Mesothelial cell of epicardium (in vitro differentiated cells): ENCODE data around the gene AUNIP. TPM values are rescaled to one million over a fixed set of nuclear protein-coding genes. Genes with fewer than 3 reads are reported as not detected.

Experiments
- DNase-seq, 2 experiments: peaks; one replicate each; pipeline ENCODE4 v3.0.0; 2021; ENCODE audit warnings: low spot score in 2 of 2; ENCODE audit not compliant: unreplicated experiment in 2 of 2
- H3K27ac Mint-ChIP-seq: 2 replicates; pipeline ENCODE4 v1.8.0; 2021; ENCODE audit warnings: mixed read lengths
- H3K27me3 Mint-ChIP-seq: 2 replicates; pipeline ENCODE4 v1.8.0; 2021; ENCODE audit warnings: low read depth, mixed read lengths
- H3K36me3 Mint-ChIP-seq: 2 replicates; pipeline ENCODE4 v1.8.0; 2021; ENCODE audit warnings: mixed read lengths
- H3K4me1 Mint-ChIP-seq: 2 replicates; pipeline ENCODE4 v1.8.0; 2021; ENCODE audit warnings: mixed read lengths
- H3K4me3 Mint-ChIP-seq: 2 replicates; pipeline ENCODE4 v1.8.0; 2021; ENCODE audit warnings: mild to moderate bottlenecking, moderate library complexity, mixed read lengths
- H3K9me3 Mint-ChIP-seq: 2 replicates; pipeline ENCODE4 v1.8.0; 2021; ENCODE audit warnings: mixed read lengths
- CTCF ChIP-seq: fragments of 200-600 bp; sonication (generic); IDR thresholded peaks from one replicate; pipeline ENCODE4 v1.5.0; 2021; ENCODE audit warnings: antibody characterized with exemption; ENCODE audit not compliant: unreplicated experiment
- total RNA-seq: library from RNA; stranded (reverse); gene quantifications from 3 replicates; pipeline ENCODE4 v1.2.1, GENCODE V29; 2021

Gene AUNIP
- total RNA-seq, 1 donor from 2014 or later, result 2.7 TPM

GRCh38 chr1:25905680-25906643 is 46.7 kb upstream of the AUNIP start, which contains the start of gene STMN1:
STMN1 (minus strand) TSS chr1:25906419; CDS start chr1:25904676, 1,743 bp downstream.
- H3K4me1 Mint-ChIP-seq, result peaks cover 41% of the 10 kb centered on the region
- no peaks in the 10 kb centered on the region for H3K27me3 Mint-ChIP-seq
- peak; percentile 6 for TF ChIP-seq CTCF
- H3K27ac Mint-ChIP-seq, result peak within 1 kb of the TSS; percentile 86
- H3K4me3 Mint-ChIP-seq, result peak within 1 kb of the TSS; percentile 88
- peak; percentile 88 to 90 for DNase-seq
- peaks cover 10% of the 10 kb centered on the region for H3K36me3 Mint-ChIP-seq
- H3K9me3 Mint-ChIP-seq, result no peaks in the 10 kb centered on the region

GRCh38 chr1:25904943-25905679 is 45.9 kb upstream of the AUNIP start:
- Mint-ChIP-seq H3K27me3 (no peaks in the 10 kb centered on the region), H3K9me3 (no peaks in the 10 kb centered on the region), H3K4me1 (peaks cover 41% of the 10 kb centered on the region), H3K4me3 (peak overlapping the region; percentile 88), H3K36me3 (peaks cover 19% of the 10 kb centered on the region), H3K27ac (peak overlapping the region; percentile 86)
- TF ChIP-seq CTCF, result no peak
- DNase-seq, result peak; percentile 92 to 96

- Mint-ChIP-seq H3K4me3 (peak overlapping the region; percentile 88), H3K9me3 (no peaks in the 10 kb centered on the region), H3K36me3 (peaks cover 23% of the 10 kb centered on the region), H3K4me1 (peaks cover 40% of the 10 kb centered on the region), H3K27me3 (no peaks in the 10 kb centered on the region), H3K27ac (peak overlapping the region; percentile 86)
- TF ChIP-seq CTCF, result no peak
- DNase-seq, result no peak
Measured at GRCh38 chr1:25903986-25904385, 44.7 kb upstream of the AUNIP start.

- H3K4me3 Mint-ChIP-seq, result no peak overlapping the region
- no peak for TF ChIP-seq CTCF
- peaks cover 31% of the 10 kb centered on the region for H3K4me1 Mint-ChIP-seq
- H3K27me3 Mint-ChIP-seq, result no peaks in the 10 kb centered on the region
- H3K9me3 Mint-ChIP-seq, result no peaks in the 10 kb centered on the region
- no peak overlapping the region for H3K27ac Mint-ChIP-seq
- no peak for DNase-seq
- peaks cover 30% of the 10 kb centered on the region for H3K36me3 Mint-ChIP-seq
Measured at GRCh38 chr1:25902462-25902861, 43.2 kb upstream of the AUNIP start.

- Mint-ChIP-seq H3K27me3 (no peaks in the 10 kb centered on the region), H3K4me1 (peaks cover 33% of the 10 kb centered on the region)
Measured at GRCh38 chr1:25900219-25900618, 41.0 kb upstream of the AUNIP start.

More at GRCh38 chr1:25900219-25900618, 41.0 kb upstream of the AUNIP start:
- TF ChIP-seq CTCF, result no peak
- H3K9me3 Mint-ChIP-seq, result no peaks in the 10 kb centered on the region
- DNase-seq, result no peak
- H3K27ac Mint-ChIP-seq, result no peak overlapping the region
- peaks cover 35% of the 10 kb centered on the region for H3K36me3 Mint-ChIP-seq
- H3K4me3 Mint-ChIP-seq, result no peak overlapping the region
